ENCODE data around the gene ERBB2.
A peak's percentile ranks its signal among the peaks of the same experiment; 100 is the strongest.

Gene ERBB2

GRCh38 chr17:39666231-39666600, 33.6 kb upstream of the ERBB2 start:
- DNase-seq, result no peak

- DNase-seq, result no peak
Observed at GRCh38 chr17:39666601-39667261, 33.1 kb upstream of the ERBB2 start.

- DNase-seq, result no peak
Observed at GRCh38 chr17:39667262-39667944, 32.5 kb upstream of the ERBB2 start.

GRCh38 chr17:39667945-39668924, 31.6 kb upstream of the ERBB2 start, which contains the start of gene PNMT:
TSS of gene PNMT (plus strand) at chr17:39668453. CDS start at chr17:39668476, 23 bp downstream.
- no peak for DNase-seq

- no peak for DNase-seq
Observed at GRCh38 chr17:39669897-39670735, 29.7 kb upstream of the ERBB2 start.

- no peak for DNase-seq
Observed at GRCh38 chr17:39670746-39671145, 29.1 kb upstream of the ERBB2 start.

- DNase-seq, result no peak
Observed at GRCh38 chr17:39671651-39672521, 28.0 kb upstream of the ERBB2 start.

GRCh38 chr17:39672522-39673334, 27.1 kb upstream of the ERBB2 start:
- DNase-seq, result no peak

GRCh38 chr17:39673335-39674081, 26.4 kb upstream of the ERBB2 start:
- DNase-seq, result no peak

GRCh38 chr17:39674179-39674578, 25.7 kb upstream of the ERBB2 start:
- no peak for DNase-seq

GRCh38 chr17:39674702-39675389, 25.0 kb upstream of the ERBB2 start:
- DNase-seq, result no peak

- no peak for DNase-seq
Observed at GRCh38 chr17:39675390-39676082, 24.3 kb upstream of the ERBB2 start.

GRCh38 chr17:39676198-39676819, 23.6 kb upstream of the ERBB2 start:
- DNase-seq, result peak; percentile 43

- no peak for DNase-seq
Observed at GRCh38 chr17:39677072-39677471, 22.8 kb upstream of the ERBB2 start.

- DNase-seq, result no peak
Observed at GRCh38 chr17:39677542-39678339, 22.1 kb upstream of the ERBB2 start.

- DNase-seq, result no peak
Observed at GRCh38 chr17:39678340-39679116, 21.3 kb upstream of the ERBB2 start.
